Body of pancreas (tissue), 4 donors: Measurements from ENCODE around the gene RNF125. TPM values are rescaled to one million over a fixed set of nuclear protein-coding genes. Genes with fewer than 3 reads are reported as not detected.

ENCODE experiments used
- ATAC-seq: fragments of 150-250 bp; one replicate; pipeline ENCODE4 v1.9.1; 2016
- DNase-seq, 4 donors: peaks; one replicate each; pipeline ENCODE4 v3.0.0-alpha.2; 2019
- H3K27ac ChIP-seq, 4 donors: fragments of 200-600 bp; sonication (generic); 1 replicate in 3 of 4; 2 replicates in 1 of 4; pipeline versions ENCODE4 v1.5.1 to v1.6.1; 2016 to 2019; ENCODE audit warnings: mild to moderate bottlenecking in 1 of 4, mixed read lengths in 1 of 4, moderate library complexity in 1 of 4
- H3K27me3 ChIP-seq, 2 donors: fragments of 200-600 bp; sonication (generic); one replicate each; pipeline ENCODE4 v1.6.0; 2016; ENCODE audit warnings: mild to moderate bottlenecking in 1 of 2
- H3K36me3 ChIP-seq, 2 donors: fragments of 200-600 bp; sonication (generic); replicated peaks in 1 of 2; 2 replicates each; pipeline ENCODE4 v1.5.1; 2016; ENCODE audit warnings: low read depth in 2 of 2; ENCODE audit not compliant: insufficient read depth in 1 of 2
- H3K4me1 ChIP-seq: fragments of 200-600 bp; sonication (generic); one replicate; pipeline ENCODE4 v1.6.0; 2016
- H3K4me3 ChIP-seq, 2 donors: fragments of 200-600 bp; sonication (generic); 1 replicate in 1 of 2; 2 replicates in 1 of 2; pipeline ENCODE4 v1.5.1; 2016 to 2019
- H3K9me3 ChIP-seq, 3 donors: fragments of 200-600 bp; sonication (generic); 1 replicate in 2 of 3; 2 replicates in 1 of 3; pipeline ENCODE4 v1.5.1; 2016
- CTCF ChIP-seq, 7 experiments: fragments of 450-650 bp in 4 of 7; fragments of 200-600 bp in 3 of 7; sonication (generic) in 3 of 7; IDR thresholded peaks; one replicate each; pipeline ENCODE4 v1.5.1; 2016 to 2019; ENCODE audit warnings: antibody characterized with exemption in 7 of 7
- POLR2A ChIP-seq, 3 donors: fragments of 450-650 bp; IDR thresholded peaks; one replicate each; pipeline ENCODE4 v1.6.1; 2016; ENCODE audit warnings: antibody characterized with exemption in 3 of 3, mild to moderate bottlenecking in 2 of 3
- WGBS, 2 donors: methylation state at CpG; one replicate each; pipeline ENCODE4 v1.1.5; 2017; 5-methylcytosine and 5-hydroxymethylcytosine counted together
- intact Hi-C: fragments of 100-400 bp; cut with DNase I; formaldehyde crosslinking; loops from one replicate; pipeline ENCODE4 v1.15.1; 2023
- total RNA-seq, 2 donors: library from RNA; depleted of rRNA; stranded (reverse); fragments of >200 nt; gene quantifications; one replicate each; pipeline ENCODE4 v1.1.0, GENCODE V29; 2016

Gene RNF125
- total RNA-seq, 2 donors from 2014 or later: 2.6 to 4.9 TPM

- Histone ChIP-seq H3K4me1 (no peaks in the 10 kb centered on the region), H3K27ac (no peak overlapping the region), H3K4me3 (no peak overlapping the region), H3K36me3 (no peaks in the 10 kb centered on the region), H3K9me3 (no peaks in the 10 kb centered on the region), H3K27me3 (no peaks in the 10 kb centered on the region)
- no peak for TF ChIP-seq POLR2A (IDR thresholded peaks at IDR 0.05)
- no peak for TF ChIP-seq CTCF (IDR thresholded peaks at IDR 0.05)
- WGBS, 2 donors: 77 to 79% methylated on average over 3 of the region's 3 CpGs
- DNase-seq: no peak
- ATAC-seq: no peak
- intact Hi-C loops: no loop called here
These were observed 38.2 kb downstream of the RNF125 start for GRCh38 chr18:32056613-32057358.

- Histone ChIP-seq H3K9me3 (no peaks in the 10 kb centered on the region), H3K36me3 (no peaks in the 10 kb centered on the region), H3K27ac (no peak overlapping the region), H3K4me1 (no peaks in the 10 kb centered on the region), H3K27me3 (no peaks in the 10 kb centered on the region), H3K4me3 (no peak overlapping the region)
- WGBS, 2 donors: 81 to 91% methylated on average over 7 of the region's 7 CpGs
- no peak for DNase-seq
- ATAC-seq: no peak
- intact Hi-C loops: no loop called here
- TF ChIP-seq CTCF (IDR thresholded peaks at IDR 0.05): no peak
- TF ChIP-seq POLR2A (IDR thresholded peaks at IDR 0.05): no peak
These were observed 39.1 kb downstream of the RNF125 start for GRCh38 chr18:32057624-32058165.

GRCh38 chr18:32060026-32060425, 41.4 kb downstream of the RNF125 start:
- TF ChIP-seq POLR2A (IDR thresholded peaks at IDR 0.05) (no peak), CTCF (IDR thresholded peaks at IDR 0.05) (no peak)
- Histone ChIP-seq H3K9me3 (no peaks in the 10 kb centered on the region), H3K27me3 (no peaks in the 10 kb centered on the region), H3K36me3 (no peaks in the 10 kb centered on the region), H3K27ac (no peak overlapping the region), H3K4me3 (no peak overlapping the region), H3K4me1 (no peaks in the 10 kb centered on the region)
- intact Hi-C loops: no loop called here
- WGBS, 2 donors: 87 to 97% methylated on average over 2 of the region's 2 CpGs
- no peak for ATAC-seq
- DNase-seq: no peak

GRCh38 chr18:32067375-32068167, 48.9 kb downstream of the RNF125 start:
- H3K27me3 ChIP-seq: no peaks in the 10 kb centered on the region
- no peaks in the 10 kb centered on the region for H3K4me1 ChIP-seq
- DNase-seq (no peak), ATAC-seq (no peak)
- H3K36me3 ChIP-seq: no peaks in the 10 kb centered on the region
- no peaks in the 10 kb centered on the region for H3K9me3 ChIP-seq
- no peak overlapping the region for H3K27ac ChIP-seq
- TF ChIP-seq CTCF (IDR thresholded peaks at IDR 0.05) (no peak), POLR2A (IDR thresholded peaks at IDR 0.05) (no peak)
- intact Hi-C loops: no loop called here
- no peak overlapping the region for H3K4me3 ChIP-seq
- 87 to 93% methylated on average over 3 of the region's 3 CpGs for WGBS, 2 donors
